Measurements from ENCODE around the gene ZNF598.

DNA sequence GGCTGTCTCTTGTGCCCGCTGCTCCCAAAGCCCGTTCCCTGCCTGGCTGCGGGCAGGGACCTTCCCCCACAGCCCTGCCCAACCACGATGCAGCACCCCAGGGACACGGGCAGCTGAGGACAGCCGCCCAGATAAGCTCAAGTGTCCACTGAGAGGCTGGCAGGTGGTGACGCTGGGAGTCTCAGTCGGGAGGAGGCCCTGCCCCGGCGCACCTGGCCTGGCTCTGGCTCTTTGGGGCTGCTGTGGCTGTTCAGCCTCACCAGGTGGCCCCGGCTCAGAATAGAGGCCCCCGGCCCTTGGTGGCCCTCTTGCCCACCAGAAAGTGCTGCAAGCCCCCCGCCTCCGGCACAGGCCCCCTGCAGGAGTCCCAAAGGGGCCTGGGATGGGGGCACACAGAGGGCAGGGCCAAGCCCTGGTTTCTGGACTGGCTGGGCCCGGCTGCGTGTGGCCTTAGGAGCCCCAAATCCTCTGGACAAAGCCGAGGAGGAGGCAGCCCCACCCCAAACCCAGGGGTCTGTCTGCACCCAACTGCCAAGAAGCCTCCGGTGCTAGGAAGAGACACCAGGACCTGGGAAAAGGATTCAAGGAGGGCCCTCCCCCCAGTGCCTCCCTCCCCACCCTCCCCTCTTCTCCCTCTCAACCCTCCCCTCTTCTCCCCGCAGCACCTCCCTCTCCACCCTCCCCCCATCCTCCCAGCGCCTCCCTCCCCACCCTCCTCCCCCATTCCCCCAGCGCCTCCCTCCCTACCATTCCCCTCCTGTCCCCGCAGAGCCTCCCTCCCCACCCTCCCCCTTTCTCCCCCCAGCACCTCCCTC is 32.8 kb upstream of the ZNF598 start:
- TF ChIP-seq, protein P1, sequence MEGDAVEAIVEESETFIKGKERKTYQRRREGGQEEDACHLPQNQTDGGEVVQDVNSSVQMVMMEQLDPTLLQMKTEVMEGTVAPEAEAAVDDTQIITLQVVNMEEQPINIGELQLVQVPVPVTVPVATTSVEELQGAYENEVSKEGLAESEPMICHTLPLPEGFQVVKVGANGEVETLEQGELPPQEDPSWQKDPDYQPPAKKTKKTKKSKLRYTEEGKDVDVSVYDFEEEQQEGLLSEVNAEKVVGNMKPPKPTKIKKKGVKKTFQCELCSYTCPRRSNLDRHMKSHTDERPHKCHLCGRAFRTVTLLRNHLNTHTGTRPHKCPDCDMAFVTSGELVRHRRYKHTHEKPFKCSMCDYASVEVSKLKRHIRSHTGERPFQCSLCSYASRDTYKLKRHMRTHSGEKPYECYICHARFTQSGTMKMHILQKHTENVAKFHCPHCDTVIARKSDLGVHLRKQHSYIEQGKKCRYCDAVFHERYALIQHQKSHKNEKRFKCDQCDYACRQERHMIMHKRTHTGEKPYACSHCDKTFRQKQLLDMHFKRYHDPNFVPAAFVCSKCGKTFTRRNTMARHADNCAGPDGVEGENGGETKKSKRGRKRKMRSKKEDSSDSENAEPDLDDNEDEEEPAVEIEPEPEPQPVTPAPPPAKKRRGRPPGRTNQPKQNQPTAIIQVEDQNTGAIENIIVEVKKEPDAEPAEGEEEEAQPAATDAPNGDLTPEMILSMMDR (IDR thresholded peaks at IDR 0.05 in 2 of 3, conservative IDR thresholded peaks at IDR 0.05 in 1 of 3; ENCODE audit: control insufficient read depth in 2 of 3, extremely low read depth in 1 of 3, insufficient read depth in 1 of 3, low read depth in 3 of 3, low read length in 3 of 3) = no peak
- no peak for TF ChIP-seq REST (IDR thresholded peaks at IDR 0.05; ENCODE audit: low read depth, low read length)
- no peak for TF ChIP-seq YY1 (IDR thresholded peaks at IDR 0.05; ENCODE audit: low read depth, low read length)
